Measurements from ENCODE around the gene SAMD11. TPM values are rescaled to one million over a fixed set of nuclear protein-coding genes. Genes with fewer than 3 reads are reported as not detected.

The SAMD11 gene
- total and polyA plus RNA-seq, 4 donors = 0.51 to 4.1 (median 1.3) TPM

GRCh38 chr1:905071-905749 lies 18.5 kb upstream of the SAMD11 start:
- Histone ChIP-seq H3K36me3 (ENCODE audit: control insufficient read depth in 4 of 4, insufficient read depth in 3 of 4, low read depth in 1 of 4, low read length in 3 of 4) (no peaks in the 10 kb centered on the region), H3K27me3 (ENCODE audit: control insufficient read depth in 4 of 4, insufficient read depth in 4 of 4, low read length in 3 of 4) (peaks cover 0 to 2% (median 0%) of the 10 kb centered on the region in 4 donors), H3K4me1 (ENCODE audit: control insufficient read depth in 4 of 4, insufficient read depth in 4 of 4, low read length in 3 of 4) (peaks cover 0 to 3% (median 2%) of the 10 kb centered on the region in 4 donors), H3K9me3 (ENCODE audit: control insufficient read depth in 4 of 4, low read length in 3 of 4) (no peaks in the 10 kb centered on the region), H3K27ac (ENCODE audit: low read depth in 1 of 2, low read length in 2 of 2) (peak overlapping the region; percentile 25 to 42), H3K9ac (ENCODE audit: low read depth in 1 of 2, low read length in 2 of 2) (no peak overlapping the region), H3K4me3 (ENCODE audit: low read depth in 1 of 3, low read length in 3 of 3) (peak overlapping the region in 1 of 3 donors; percentile 38)
- 8% methylated on average over 49 of the region's 49 CpGs for WGBS
- DNase-seq (ENCODE audit: low spot score) = peak; percentile 38
- TF ChIP-seq YY1 (IDR thresholded peaks at IDR 0.05) (no peak), NR2F2 (IDR thresholded peaks at IDR 0.05) (peak; percentile 73)

- 61% methylated on average over 13 of the region's 13 CpGs for WGBS
- no peak for DNase-seq (ENCODE audit: low spot score)
These were observed 17.7 kb upstream of the SAMD11 start for GRCh38 chr1:905811-906599.

GRCh38 chr1:906600-907420 lies 16.9 kb upstream of the SAMD11 start:
- Histone ChIP-seq H3K9ac (ENCODE audit: low read depth in 1 of 2, low read length in 2 of 2) (no peak overlapping the region), H3K36me3 (ENCODE audit: control insufficient read depth in 4 of 4, insufficient read depth in 3 of 4, low read depth in 1 of 4, low read length in 3 of 4) (no peaks in the 10 kb centered on the region), H3K27ac (ENCODE audit: low read depth in 1 of 2, low read length in 2 of 2) (no peak overlapping the region), H3K4me3 (ENCODE audit: low read depth in 1 of 3, low read length in 3 of 3) (no peak overlapping the region), H3K4me1 (ENCODE audit: control insufficient read depth in 4 of 4, insufficient read depth in 4 of 4, low read length in 3 of 4) (peaks cover 0 to 3% (median 2%) of the 10 kb centered on the region in 4 donors), H3K9me3 (ENCODE audit: control insufficient read depth in 4 of 4, low read length in 3 of 4) (no peaks in the 10 kb centered on the region), H3K27me3 (ENCODE audit: control insufficient read depth in 4 of 4, insufficient read depth in 4 of 4, low read length in 3 of 4) (peaks cover 0 to 2% (median 0%) of the 10 kb centered on the region in 4 donors)
- WGBS = 55% methylated on average over 20 of the region's 20 CpGs
- no peak for DNase-seq (ENCODE audit: low spot score)
- no peak for TF ChIP-seq MAX (IDR thresholded peaks at IDR 0.05)
- no peak for TF ChIP-seq FOXA1 (IDR thresholded peaks at IDR 0.05)
- TF ChIP-seq YY1 (IDR thresholded peaks at IDR 0.05) = no peak
- TF ChIP-seq ZBTB33 (IDR thresholded peaks at IDR 0.05) = no peak
- TF ChIP-seq SP1 (IDR thresholded peaks at IDR 0.05) = no peak
- no peak for TF ChIP-seq TAF1 (conservative IDR thresholded peaks at IDR 0.05)
- TF ChIP-seq HNF4G (IDR thresholded peaks at IDR 0.05) = no peak
- no peak for TF ChIP-seq ATF3 (IDR thresholded peaks at IDR 0.05)
- no peak for TF ChIP-seq REST (IDR thresholded peaks at IDR 0.05)
- no peak for TF ChIP-seq NR2F2 (IDR thresholded peaks at IDR 0.05)
- TF ChIP-seq HNF4A (conservative IDR thresholded peaks at IDR 0.05) = no peak
- TF ChIP-seq RXRA (IDR thresholded peaks at IDR 0.05) = no peak
- TF ChIP-seq GABPA (IDR thresholded peaks at IDR 0.05 in 1 of 2, conservative IDR thresholded peaks at IDR 0.05 in 1 of 2) = no peak
- TF ChIP-seq CTCF (IDR thresholded peaks at IDR 0.05; ENCODE audit: low read depth, low read length, missing input control) = no peak
- no peak for TF ChIP-seq RAD21 (IDR thresholded peaks at IDR 0.05)
- TF ChIP-seq JUND (IDR thresholded peaks at IDR 0.05) = no peak
- TF ChIP-seq EGR1 (IDR thresholded peaks at IDR 0.05; ENCODE audit: low read depth in 2 of 2) = no peak

More at GRCh38 chr1:905811-906599, 17.7 kb upstream of the SAMD11 start:
- peaks cover 0 to 3% (median 2%) of the 10 kb centered on the region in 4 donors for H3K4me1 ChIP-seq (ENCODE audit: control insufficient read depth in 4 of 4, insufficient read depth in 4 of 4, low read length in 3 of 4)
- no peak overlapping the region for H3K9ac ChIP-seq (ENCODE audit: low read depth in 1 of 2, low read length in 2 of 2)
- no peak overlapping the region for H3K27ac ChIP-seq (ENCODE audit: low read depth in 1 of 2, low read length in 2 of 2)
- H3K36me3 ChIP-seq (ENCODE audit: control insufficient read depth in 4 of 4, insufficient read depth in 3 of 4, low read depth in 1 of 4, low read length in 3 of 4) = no peaks in the 10 kb centered on the region
- no peak for TF ChIP-seq SP1 (IDR thresholded peaks at IDR 0.05)
- peak; percentile 2 for TF ChIP-seq NR2F2 (IDR thresholded peaks at IDR 0.05)
- no peak overlapping the region for H3K4me3 ChIP-seq (ENCODE audit: low read depth in 1 of 3, low read length in 3 of 3)
- no peaks in the 10 kb centered on the region for H3K9me3 ChIP-seq (ENCODE audit: control insufficient read depth in 4 of 4, low read length in 3 of 4)
- H3K27me3 ChIP-seq (ENCODE audit: control insufficient read depth in 4 of 4, insufficient read depth in 4 of 4, low read length in 3 of 4) = peaks cover 0 to 2% (median 0%) of the 10 kb centered on the region in 4 donors
